Natural killer cell treated with Interleukin-12 subunit alpha and Interleukin-12 subunit beta and Interleukin-15 and Interleukin-18, amount 100 ng/mL, for 72 hours (primary cell): Measurements from ENCODE around the gene TTC39B. TPM values are rescaled to one million over a fixed set of nuclear protein-coding genes. Genes with fewer than 3 reads are reported as not detected.
"Not testable (repeated sequence)": the region's sequence is repeated elsewhere in the genome, so short reads cannot be mapped to it uniquely, and the experiment has no call there.

Experiments
- ATAC-seq, 2 donors: fragments of 150-1000 bp; cut with Tn5 transposase in 1 of 2; sonication (Bioruptor Pico), chemical (Tn5 transposase) in 1 of 2; 2 replicates each; pipeline ENCODE4 v1.10.0; 2021
- DNase-seq: peaks from one replicate; pipeline ENCODE4 v3.0.0; 2022; ENCODE audit warnings: low spot score
- H3K27ac Mint-ChIP-seq, 2 donors: 1 replicate in 1 of 2; 2 replicates in 1 of 2; pipeline ENCODE4 v1.8.0; 2022; ENCODE audit warnings: mixed read lengths in 2 of 2, mild to moderate bottlenecking in 1 of 2, moderate library complexity in 1 of 2
- H3K27me3 Mint-ChIP-seq, 2 donors: 1 replicate in 1 of 2; 2 replicates in 1 of 2; pipeline ENCODE4 v1.8.0; 2022; ENCODE audit warnings: mixed read lengths in 2 of 2
- H3K36me3 Mint-ChIP-seq: one replicate; pipeline ENCODE4 v1.8.0; 2022; ENCODE audit warnings: mixed read lengths
- H3K4me1 Mint-ChIP-seq, 2 donors: 1 replicate in 1 of 2; 2 replicates in 1 of 2; pipeline ENCODE4 v1.8.0; 2022; ENCODE audit warnings: low read depth in 2 of 2, mixed read lengths in 2 of 2, mild to moderate bottlenecking in 1 of 2
- H3K4me3 Mint-ChIP-seq: one replicate; pipeline ENCODE4 v1.8.0; 2022; ENCODE audit warnings: mixed read lengths
- H3K9me3 Mint-ChIP-seq: 2 replicates; pipeline ENCODE4 v1.8.0; 2022; ENCODE audit warnings: mixed read lengths
- total RNA-seq, 2 donors: library from RNA; stranded (reverse); gene quantifications; one replicate each; pipeline ENCODE4 v1.2.3, GENCODE V29; 2022

Gene TTC39B
- total RNA-seq, 2 donors from 2014 or later = 12.4 to 20.6 TPM

DNA sequence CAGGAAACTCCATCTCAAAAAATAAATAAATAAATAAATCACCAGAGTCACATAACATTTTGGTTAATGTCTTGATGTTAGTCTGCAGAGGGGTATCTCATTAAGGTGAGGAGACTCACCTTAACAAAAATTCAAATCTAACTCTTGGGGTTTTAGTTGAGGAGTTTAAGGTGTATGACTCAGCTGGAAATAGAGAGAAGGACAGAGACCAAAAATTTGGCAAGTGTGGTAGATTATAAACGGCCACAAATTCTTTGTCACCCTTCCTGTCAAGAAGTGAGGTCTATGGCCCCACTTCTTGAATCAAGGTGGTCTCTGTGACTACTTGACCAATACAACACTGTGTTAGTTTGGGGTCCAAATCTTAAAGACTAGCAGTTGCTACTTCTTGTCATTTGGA, 60.8 kb downstream of the TTC39B start:
- Mint-ChIP-seq H3K9me3 (no peaks in the 10 kb centered on the region), H3K4me3 (no peak overlapping the region), H3K4me1 (peaks cover 26 to 40% of the 10 kb centered on the region in 2 donors), H3K27me3 (no peaks in the 10 kb centered on the region), H3K27ac (peak overlapping the region in 1 of 2 donors; percentile 8), H3K36me3 (no peaks in the 10 kb centered on the region)
- DNase-seq (no peak), ATAC-seq (no peak)

DNA sequence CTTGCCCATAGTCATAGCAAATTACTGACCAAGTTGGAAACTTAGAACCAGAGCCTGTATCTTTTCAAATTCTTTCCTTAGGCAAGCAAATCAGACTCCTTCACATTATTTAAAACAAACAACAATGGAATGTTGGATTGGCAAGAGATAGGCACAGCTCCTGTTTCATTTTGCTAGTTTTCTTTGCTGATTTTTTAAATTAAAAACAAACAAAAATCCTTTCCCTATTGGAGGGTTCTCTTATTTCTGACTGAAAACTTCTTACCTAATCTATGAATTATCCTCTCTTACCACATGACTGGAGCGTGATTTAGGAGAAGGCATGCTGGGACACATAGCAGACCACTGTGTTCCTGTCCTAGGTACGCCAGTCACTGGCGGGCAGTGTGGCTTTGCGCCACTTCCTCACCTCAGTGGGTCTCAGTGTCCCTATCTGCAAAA, 63.0 kb downstream of the TTC39B start:
- Mint-ChIP-seq H3K27ac (peak overlapping the region in 1 of 2 donors; percentile 75), H3K4me1 (peaks cover 26 to 44% of the 10 kb centered on the region in 2 donors), H3K4me3 (peak overlapping the region; percentile 41), H3K9me3 (no peaks in the 10 kb centered on the region), H3K27me3 (no peaks in the 10 kb centered on the region), H3K36me3 (no peaks in the 10 kb centered on the region)
- no peak for DNase-seq
- no peak for ATAC-seq

DNA sequence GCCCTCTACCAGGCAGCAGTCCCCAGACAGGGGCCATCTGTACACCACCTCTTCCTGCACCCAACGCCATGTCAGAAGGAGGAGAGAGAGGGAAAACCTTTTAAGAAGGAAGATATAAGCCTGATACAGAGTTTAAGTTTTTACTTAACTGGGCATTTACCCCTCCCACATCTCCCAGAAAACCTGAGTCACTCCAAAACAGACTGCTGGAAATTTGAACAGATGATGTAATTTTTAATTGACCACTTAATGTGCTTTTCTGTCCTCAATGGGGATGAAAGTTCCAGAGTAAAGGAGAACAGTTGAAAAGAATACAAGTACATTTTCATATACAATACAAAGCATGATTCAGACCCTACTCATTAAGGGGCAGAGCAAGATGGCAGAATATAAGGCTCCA, 63.9 kb downstream of the TTC39B start:
- ATAC-seq (no peak), DNase-seq (no peak)
- no peak overlapping the region for H3K27ac Mint-ChIP-seq

DNA sequence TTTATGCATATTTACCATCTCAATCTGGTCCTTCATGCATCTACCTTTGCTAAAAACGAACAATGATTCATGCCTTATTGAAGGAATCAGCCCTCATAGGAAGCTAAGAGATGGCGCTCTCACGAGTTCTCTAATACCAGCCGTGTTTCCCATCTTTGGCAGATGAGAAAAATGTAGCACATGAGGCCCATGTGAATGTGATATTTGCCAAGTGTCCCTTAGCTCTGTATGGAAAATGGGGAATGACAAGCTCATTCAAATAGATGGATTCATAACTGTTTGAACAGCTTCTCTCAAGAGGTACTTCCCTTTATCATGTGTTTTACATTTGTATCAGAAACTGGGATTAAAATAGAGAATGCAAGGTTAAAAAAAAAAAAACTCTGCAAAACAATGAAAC, 66.1 kb downstream of the TTC39B start:
- DNase-seq = no peak
- H3K9me3 Mint-ChIP-seq = peaks cover 9% of the 10 kb centered on the region
- H3K27ac Mint-ChIP-seq = no peak overlapping the region
- no peak overlapping the region for H3K4me3 Mint-ChIP-seq
- ATAC-seq = no peak
- H3K4me1 Mint-ChIP-seq = peaks cover 32 to 38% of the 10 kb centered on the region in 2 donors
- no peaks in the 10 kb centered on the region for H3K27me3 Mint-ChIP-seq
- peaks cover 28% of the 10 kb centered on the region for H3K36me3 Mint-ChIP-seq

More for the DNA sequence above, 63.9 kb downstream of the TTC39B start:
- Mint-ChIP-seq H3K9me3 (no peaks in the 10 kb centered on the region), H3K4me3 (no peak overlapping the region), H3K36me3 (peaks cover 8% of the 10 kb centered on the region), H3K27me3 (no peaks in the 10 kb centered on the region), H3K4me1 (peaks cover 25 to 42% of the 10 kb centered on the region in 2 donors)

DNA sequence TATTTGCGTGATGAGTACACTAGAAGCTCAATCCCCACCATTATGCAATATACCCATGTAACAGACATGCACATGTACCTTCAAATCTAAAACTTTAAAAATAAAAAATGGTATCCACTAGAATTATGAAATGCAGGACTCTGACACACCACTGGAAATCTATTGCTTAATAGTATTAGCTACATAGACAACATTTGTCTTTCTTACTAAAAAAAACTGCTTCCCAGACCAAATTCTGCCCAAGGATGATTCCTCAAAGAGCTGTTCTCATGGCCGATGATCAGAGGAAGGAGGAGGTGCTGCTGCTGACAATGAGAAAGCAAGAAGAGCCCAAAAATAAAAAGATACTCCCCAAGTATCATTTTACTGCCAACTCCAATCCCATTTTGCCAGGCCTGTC, 67.2 kb downstream of the TTC39B start:
- Mint-ChIP-seq H3K4me1 (peaks cover 30 to 35% of the 10 kb centered on the region in 2 donors), H3K36me3 (peaks cover 37% of the 10 kb centered on the region), H3K27ac (no peak overlapping the region), H3K9me3 (peaks cover 12% of the 10 kb centered on the region), H3K27me3 (no peaks in the 10 kb centered on the region), H3K4me3 (no peak overlapping the region)
- ATAC-seq = no peak
- no peak for DNase-seq

DNA sequence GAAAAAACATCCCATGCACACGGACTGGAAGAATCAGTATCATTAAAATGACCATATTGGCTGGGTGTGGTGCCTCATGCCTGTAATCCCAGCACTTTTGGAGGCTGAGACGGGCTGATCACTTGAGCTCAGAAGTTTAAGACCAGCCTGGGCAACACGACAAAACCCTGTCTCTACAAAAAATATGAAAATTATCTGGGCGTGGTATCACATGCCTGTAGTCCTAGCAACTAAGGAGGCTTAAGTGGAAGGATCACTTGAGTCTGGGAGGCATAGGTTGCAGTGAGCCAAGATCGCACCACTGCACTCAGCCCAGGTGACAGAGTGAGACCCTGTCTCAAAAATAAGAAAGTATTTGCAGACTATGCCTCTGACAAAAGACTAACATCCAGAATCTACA, 68.4 kb downstream of the TTC39B start:
- Mint-ChIP-seq H3K4me3 (no peak overlapping the region), H3K9me3 (peaks cover 12% of the 10 kb centered on the region)

DNA sequence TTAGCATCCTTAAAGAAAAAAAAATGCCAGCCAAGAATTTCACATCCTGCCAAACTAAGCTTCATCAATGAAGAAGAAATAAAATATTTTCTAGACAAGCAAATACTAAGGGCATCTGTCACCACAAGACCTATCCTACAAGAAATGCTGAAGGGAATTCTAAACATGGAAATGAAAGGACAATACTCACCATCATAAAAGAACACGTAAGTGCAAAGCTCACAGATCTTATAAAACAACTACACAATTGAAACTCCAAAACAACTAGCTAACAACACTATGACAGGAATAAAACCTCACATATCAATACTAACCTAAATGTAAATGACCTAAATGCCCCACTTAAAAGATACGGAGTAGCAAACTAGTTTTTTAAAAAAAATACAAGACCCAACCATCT, 71.4 kb downstream of the TTC39B start:
- Mint-ChIP-seq H3K4me3 (no peak overlapping the region), H3K36me3 (peaks cover 42% of the 10 kb centered on the region), H3K27ac (peak overlapping the region in 1 of 2 donors; percentile 20), H3K4me1 (peaks cover 22 to 32% of the 10 kb centered on the region in 2 donors), H3K9me3 (peaks cover 12% of the 10 kb centered on the region), H3K27me3 (no peaks in the 10 kb centered on the region)
- ATAC-seq (no peak), DNase-seq (no peak)

More for the DNA sequence above, 68.4 kb downstream of the TTC39B start:
- H3K36me3 Mint-ChIP-seq = peaks cover 37% of the 10 kb centered on the region
- H3K27ac Mint-ChIP-seq = no peak overlapping the region
- no peak for ATAC-seq
- DNase-seq = no peak
- H3K27me3 Mint-ChIP-seq = no peaks in the 10 kb centered on the region
- peaks cover 23 to 26% of the 10 kb centered on the region in 2 donors for H3K4me1 Mint-ChIP-seq

DNA sequence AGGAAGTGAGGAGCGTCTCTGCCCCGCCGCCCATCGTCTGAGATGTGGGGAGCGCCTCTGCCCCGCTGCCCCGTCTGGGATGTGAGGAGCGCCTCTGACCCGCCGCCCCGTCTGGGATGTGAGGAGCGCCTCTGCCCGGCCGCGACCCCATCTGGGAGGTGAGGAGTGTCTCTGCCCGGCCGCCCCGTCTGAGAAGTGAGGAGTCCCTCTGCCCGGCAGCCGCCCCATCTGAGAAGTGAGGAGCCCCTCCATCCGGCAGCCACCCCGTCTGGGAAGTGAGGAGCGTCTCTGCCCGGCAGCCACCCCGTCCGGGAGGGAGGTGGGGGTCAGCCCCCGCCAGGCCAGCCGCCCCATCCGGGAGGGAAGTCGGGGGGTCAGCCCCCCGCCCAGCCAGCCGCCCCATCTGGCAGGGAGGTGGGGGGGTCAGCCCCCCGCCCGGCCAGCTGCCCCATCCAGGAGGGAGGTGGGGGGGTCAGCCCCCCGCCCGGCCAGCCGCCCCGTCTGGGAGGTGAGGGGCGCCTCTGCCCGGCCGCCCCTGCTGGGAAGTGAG, 73.0 kb downstream of the TTC39B start:
- not testable (repeated sequence) for DNase-seq, H3K27ac Mint-ChIP-seq, ATAC-seq, H3K4me3 Mint-ChIP-seq, H3K27me3 Mint-ChIP-seq
- peaks cover 12% of the 10 kb centered on the region for H3K9me3 Mint-ChIP-seq
- peaks cover 31 to 43% of the 10 kb centered on the region in 2 donors for H3K4me1 Mint-ChIP-seq
- H3K36me3 Mint-ChIP-seq = peaks cover 42% of the 10 kb centered on the region

DNA sequence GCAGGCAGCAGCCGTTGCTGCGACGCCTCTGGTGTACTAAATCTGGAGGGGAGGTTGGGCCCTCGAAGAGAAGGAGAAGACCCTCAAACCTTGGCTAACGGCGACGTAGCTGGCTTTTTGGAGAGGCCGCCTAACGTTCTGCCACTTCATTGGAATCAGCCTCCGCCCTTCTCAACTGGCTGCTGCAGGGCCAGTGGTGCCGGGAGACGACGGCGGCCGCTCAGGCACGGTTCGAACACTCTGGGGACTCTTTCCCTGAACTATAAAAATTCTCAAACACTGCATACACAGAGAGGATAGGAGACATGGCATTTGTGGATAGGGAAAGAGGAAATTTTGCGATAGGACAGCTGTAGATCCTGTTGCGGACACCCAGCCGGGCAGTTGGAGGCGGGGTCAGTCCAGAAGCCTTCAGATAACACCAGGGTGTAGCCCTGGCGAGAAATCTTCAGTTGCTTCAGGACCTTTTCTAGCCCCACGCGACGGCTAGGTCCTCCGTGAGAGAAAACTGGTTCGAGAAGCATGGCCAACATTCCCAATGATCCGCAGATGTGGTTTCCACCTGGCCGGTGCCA, 74.2 kb downstream of the TTC39B start:
- ATAC-seq = not testable (repeated sequence)

DNA sequence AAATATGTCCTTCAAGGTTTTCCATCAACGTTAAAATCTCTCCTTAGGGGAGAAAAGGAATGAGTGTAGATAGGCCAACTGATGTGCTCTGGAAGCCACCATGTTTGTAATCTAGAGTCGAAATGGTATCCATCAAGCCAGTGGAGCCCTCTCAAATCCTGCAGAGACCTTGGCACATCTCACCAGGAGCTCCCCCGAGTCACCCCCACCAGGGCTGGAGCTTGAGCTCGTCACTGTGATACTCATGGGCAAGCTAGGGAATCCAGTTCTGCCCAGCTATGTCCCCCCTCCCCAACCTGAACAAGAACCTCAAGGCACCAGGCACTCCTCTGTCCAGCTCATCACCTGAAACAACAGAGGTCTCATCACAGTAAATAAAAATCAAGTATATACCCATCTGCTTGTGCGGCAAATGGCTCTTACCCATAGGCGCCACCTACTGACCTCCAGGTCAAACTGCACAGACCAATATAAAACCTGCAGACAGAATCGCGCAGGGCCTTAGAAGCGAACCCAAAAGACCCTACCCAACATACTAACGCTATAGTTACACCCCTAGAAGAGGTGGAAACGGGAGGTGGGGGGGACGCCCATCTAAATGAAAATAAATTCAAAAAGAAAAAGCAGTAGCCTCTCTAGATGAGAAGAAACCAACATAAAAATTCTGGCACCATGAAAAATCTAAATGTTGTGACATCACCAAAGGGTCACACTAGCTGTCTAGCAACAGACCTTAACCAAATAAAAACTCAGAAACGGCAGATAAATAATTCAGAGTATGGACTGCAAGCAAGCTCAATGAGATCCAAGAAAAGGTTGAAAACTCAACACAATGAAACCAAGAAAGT, 75.0 kb downstream of the TTC39B start:
- Mint-ChIP-seq H3K36me3 (peaks cover 23% of the 10 kb centered on the region), H3K9me3 (peaks cover 9% of the 10 kb centered on the region), H3K27ac (no peak overlapping the region), H3K4me1 (peaks cover 33 to 48% of the 10 kb centered on the region in 2 donors), H3K4me3 (no peak overlapping the region), H3K27me3 (no peaks in the 10 kb centered on the region)
- DNase-seq (no peak), ATAC-seq (peak in 1 of 2 donors; percentile 57)

More for the DNA sequence above, 74.2 kb downstream of the TTC39B start:
- Mint-ChIP-seq H3K4me1 (peaks cover 36 to 48% of the 10 kb centered on the region in 2 donors), H3K36me3 (peaks cover 31% of the 10 kb centered on the region), H3K9me3 (peaks cover 12% of the 10 kb centered on the region)
- H3K27ac Mint-ChIP-seq, H3K27me3 Mint-ChIP-seq, H3K4me3 Mint-ChIP-seq, DNase-seq: not testable (repeated sequence)

DNA sequence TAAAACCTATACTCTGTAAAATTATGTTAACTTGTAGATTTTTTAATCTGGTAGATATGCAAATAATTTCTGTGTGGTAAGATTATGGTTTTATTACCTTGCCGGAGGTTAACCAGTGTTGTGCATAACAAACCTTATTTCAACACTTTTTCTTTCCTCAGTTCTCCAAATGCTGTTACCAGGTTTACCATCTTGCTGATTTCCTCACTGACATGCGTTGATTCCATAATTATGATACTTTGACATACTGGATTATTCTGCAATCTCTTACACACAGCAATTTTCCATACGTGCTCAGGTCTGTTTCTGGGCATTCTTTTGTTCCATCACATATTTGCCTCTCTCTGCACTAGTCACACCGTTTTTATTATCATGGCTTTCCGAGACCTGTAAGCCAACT, 77.6 kb downstream of the TTC39B start:
- no peak for DNase-seq
- Mint-ChIP-seq H3K4me3 (peak overlapping the region; percentile 14), H3K9me3 (no peaks in the 10 kb centered on the region), H3K4me1 (peaks cover 28 to 37% of the 10 kb centered on the region in 2 donors), H3K36me3 (peaks cover 5% of the 10 kb centered on the region), H3K27me3 (no peaks in the 10 kb centered on the region), H3K27ac (peak overlapping the region; percentile 13 to 94)
- ATAC-seq = no peak

DNA sequence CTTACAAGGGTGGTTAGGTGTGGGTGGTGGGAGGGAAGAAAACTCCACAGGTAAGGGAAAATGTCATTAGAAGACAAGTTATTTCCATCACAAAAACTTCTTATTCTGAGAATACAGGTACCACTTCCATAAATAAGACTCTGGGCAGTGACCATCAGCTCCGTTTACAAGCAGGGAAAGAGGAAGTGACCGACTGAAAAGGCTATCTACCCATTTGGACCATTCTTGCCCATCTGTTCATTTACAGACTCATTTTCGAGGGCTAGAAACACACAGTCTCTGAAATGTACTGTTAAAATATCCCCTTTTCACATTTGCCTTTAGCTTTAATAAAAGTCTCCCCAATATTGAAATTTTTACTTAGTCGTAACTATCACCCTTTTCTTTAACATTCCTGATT, 79.5 kb downstream of the TTC39B start:
- Mint-ChIP-seq H3K27me3 (no peaks in the 10 kb centered on the region), H3K9me3 (no peaks in the 10 kb centered on the region), H3K4me1 (peaks cover 40 to 45% of the 10 kb centered on the region in 2 donors), H3K27ac (peak overlapping the region in 1 of 2 donors; percentile 70), H3K4me3 (no peak overlapping the region), H3K36me3 (peaks cover 12% of the 10 kb centered on the region)
- DNase-seq (no peak), ATAC-seq (no peak)

DNA sequence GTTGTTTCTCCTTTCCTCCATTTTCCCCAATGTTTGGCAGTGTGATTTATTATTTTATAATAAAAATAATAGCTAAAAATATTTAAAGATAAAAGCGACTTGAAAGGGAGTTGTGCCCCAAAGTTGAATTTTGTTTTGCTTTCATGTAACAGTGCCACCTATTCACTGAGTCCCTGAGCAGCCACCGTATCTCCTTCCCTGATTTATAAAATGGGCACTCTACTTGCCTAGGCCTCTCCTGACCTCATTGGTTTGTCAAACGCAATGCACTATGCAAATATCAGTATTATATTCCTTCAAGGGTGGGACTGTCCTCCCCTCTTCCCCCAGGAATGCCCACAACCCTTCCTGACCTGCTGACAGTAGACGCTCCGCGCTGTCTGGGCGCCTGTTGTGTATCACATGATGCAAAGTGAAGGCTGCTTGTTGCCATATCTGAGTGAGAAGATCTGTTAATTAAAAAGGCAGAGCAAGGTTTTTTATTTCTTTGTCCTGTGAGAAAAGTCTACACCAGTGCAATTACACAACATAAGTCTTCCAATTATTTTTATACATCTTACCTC, 81.4 kb downstream of the TTC39B start:
- peaks cover 41 to 48% of the 10 kb centered on the region in 2 donors for H3K4me1 Mint-ChIP-seq
- DNase-seq (no peak), ATAC-seq (no peak)
- peak overlapping the region in 1 of 2 donors; percentile 70 for H3K27ac Mint-ChIP-seq
- H3K27me3 Mint-ChIP-seq = no peaks in the 10 kb centered on the region
- no peak overlapping the region for H3K4me3 Mint-ChIP-seq
- H3K36me3 Mint-ChIP-seq = peaks cover 8% of the 10 kb centered on the region
- H3K9me3 Mint-ChIP-seq = no peaks in the 10 kb centered on the region
